Measurements from ENCODE around the gene NPFF.

GRCh38 chr12:53507603-53507885 is 260 bp upstream of the NPFF start:
- TF ChIP-seq POLR2AphosphoS5 (IDR thresholded peaks at IDR 0.05): no peak
- TF ChIP-seq, protein P1, sequence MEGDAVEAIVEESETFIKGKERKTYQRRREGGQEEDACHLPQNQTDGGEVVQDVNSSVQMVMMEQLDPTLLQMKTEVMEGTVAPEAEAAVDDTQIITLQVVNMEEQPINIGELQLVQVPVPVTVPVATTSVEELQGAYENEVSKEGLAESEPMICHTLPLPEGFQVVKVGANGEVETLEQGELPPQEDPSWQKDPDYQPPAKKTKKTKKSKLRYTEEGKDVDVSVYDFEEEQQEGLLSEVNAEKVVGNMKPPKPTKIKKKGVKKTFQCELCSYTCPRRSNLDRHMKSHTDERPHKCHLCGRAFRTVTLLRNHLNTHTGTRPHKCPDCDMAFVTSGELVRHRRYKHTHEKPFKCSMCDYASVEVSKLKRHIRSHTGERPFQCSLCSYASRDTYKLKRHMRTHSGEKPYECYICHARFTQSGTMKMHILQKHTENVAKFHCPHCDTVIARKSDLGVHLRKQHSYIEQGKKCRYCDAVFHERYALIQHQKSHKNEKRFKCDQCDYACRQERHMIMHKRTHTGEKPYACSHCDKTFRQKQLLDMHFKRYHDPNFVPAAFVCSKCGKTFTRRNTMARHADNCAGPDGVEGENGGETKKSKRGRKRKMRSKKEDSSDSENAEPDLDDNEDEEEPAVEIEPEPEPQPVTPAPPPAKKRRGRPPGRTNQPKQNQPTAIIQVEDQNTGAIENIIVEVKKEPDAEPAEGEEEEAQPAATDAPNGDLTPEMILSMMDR (IDR thresholded peaks at IDR 0.05): no peak
- TF ChIP-seq POLR2A (IDR thresholded peaks at IDR 0.05): no peak
- TF ChIP-seq EP300 (IDR thresholded peaks at IDR 0.05): no peak

All from upper lobe of left lung (tissue), 4 donors.